ENCODE results near the gene DCDC2C.
A peak's percentile ranks its signal among the peaks of the same experiment; 100 is the strongest.

Gene DCDC2C

DNA sequence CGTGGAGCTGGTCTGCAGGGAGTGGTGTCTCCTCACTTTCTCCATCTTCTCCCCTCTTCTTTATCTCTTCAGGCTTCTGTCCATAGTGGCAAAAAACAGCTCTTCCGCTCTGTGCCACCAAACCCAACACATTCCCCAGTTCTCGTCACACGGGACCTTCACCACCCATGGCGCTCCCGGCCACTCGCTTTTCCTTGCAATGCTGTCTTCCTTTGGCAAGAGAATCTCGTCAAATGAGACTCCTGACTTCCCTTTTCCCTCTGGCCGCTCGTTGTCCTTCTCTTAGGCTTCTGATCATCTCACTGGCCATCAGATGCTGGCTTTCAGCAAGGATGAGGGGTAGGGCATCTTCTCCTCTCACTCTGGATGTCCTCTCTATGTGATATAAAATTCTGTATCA, 72.9 kb downstream of the DCDC2C start:
- TF ChIP-seq, protein P1, sequence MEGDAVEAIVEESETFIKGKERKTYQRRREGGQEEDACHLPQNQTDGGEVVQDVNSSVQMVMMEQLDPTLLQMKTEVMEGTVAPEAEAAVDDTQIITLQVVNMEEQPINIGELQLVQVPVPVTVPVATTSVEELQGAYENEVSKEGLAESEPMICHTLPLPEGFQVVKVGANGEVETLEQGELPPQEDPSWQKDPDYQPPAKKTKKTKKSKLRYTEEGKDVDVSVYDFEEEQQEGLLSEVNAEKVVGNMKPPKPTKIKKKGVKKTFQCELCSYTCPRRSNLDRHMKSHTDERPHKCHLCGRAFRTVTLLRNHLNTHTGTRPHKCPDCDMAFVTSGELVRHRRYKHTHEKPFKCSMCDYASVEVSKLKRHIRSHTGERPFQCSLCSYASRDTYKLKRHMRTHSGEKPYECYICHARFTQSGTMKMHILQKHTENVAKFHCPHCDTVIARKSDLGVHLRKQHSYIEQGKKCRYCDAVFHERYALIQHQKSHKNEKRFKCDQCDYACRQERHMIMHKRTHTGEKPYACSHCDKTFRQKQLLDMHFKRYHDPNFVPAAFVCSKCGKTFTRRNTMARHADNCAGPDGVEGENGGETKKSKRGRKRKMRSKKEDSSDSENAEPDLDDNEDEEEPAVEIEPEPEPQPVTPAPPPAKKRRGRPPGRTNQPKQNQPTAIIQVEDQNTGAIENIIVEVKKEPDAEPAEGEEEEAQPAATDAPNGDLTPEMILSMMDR (IDR thresholded peaks at IDR 0.05; ENCODE audit: low read length, missing control alignments) = no peak
- DNase-seq (ENCODE audit: low read depth) = no peak
- no peak overlapping the region for H3K4me3 ChIP-seq (replicated peaks; ENCODE audit: low read depth, low read length)

DNA sequence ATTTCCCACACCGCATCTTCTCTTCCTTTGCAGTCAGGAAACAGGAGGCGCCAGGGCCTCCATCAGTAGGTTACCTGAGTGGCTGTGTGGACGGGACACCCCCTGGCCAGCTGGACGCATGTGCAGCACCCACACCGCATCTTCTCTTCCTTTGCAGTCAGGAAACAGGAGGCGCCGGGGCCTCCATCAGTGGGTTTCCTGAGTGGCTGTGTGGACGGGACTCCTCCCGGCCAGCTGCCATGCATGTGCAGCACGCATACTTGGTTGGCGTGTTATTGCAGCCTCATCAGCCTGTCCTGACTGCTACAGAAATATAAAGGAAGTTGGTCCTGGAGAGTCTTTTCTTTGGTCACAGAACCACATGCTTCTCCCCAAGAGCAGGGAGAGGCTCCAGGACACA, 74.6 kb downstream of the DCDC2C start:
- TF ChIP-seq, protein P1 (IDR thresholded peaks at IDR 0.05; ENCODE audit: low read length, missing control alignments) = no peak
- DNase-seq (ENCODE audit: low read depth) = no peak

DNA sequence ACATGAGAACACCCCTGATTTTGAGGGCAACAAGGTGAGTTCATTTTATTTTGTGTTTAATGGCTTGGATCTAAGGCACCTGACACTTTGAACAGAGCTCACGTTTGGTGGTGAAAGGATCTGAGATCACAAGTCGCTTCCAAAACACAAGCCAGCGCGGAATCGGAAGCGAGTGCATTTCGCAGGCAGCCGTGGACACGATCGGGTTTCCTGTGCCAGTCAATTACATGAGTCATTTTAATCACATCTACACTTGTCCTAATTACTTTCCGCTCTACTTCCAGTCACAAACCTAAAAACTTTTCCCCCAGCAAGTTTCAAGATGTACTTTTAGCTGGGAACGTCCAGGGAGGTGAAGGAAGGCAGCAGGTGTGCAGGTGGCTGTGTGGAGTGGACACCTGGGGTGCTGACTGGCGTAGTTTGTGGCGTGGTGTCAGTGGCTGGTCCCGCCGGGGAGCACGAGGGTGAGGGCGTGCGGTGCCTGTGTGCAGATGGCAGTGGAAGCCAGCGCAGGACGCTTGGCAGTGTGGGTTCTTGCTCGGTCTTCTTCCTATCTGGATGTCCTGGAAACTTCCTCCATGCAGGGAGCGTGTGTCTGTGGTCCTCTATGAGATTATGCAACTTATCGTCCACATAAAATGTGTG, 75.6 kb downstream of the DCDC2C start:
- no peak for DNase-seq (ENCODE audit: low read depth)
- H3K4me3 ChIP-seq (replicated peaks; ENCODE audit: low read depth, low read length) = no peak overlapping the region

More for the DNA sequence above, 74.6 kb downstream of the DCDC2C start:
- no peak overlapping the region for H3K4me3 ChIP-seq (replicated peaks; ENCODE audit: low read depth, low read length)

DNA sequence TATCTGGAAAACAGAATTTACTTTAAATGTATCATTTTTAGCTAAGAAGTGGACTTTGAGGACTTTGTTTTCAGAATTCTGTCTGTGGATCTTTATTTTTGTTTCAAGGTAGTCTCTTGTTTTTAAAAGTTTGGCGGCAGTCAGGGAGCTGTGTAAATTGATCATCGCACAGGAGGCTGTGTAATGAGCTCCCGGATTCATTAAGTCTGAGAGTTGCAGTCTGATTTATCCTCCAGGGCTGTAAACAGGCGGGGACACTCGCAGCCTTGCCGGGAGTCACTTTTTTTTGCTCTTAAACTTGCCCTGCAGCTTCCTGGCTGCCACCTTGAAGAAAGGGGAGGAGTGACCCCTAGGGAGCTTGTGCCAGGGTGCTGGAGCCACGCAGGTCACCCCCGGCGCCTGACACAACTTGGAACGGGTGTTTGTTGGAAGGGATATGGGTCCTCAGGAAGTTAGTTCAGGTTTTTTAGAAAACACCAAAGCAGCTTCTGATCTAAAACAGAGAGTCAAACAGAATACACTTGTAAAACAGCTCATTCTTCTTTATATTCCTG, 76.2 kb downstream of the DCDC2C start:
- TF ChIP-seq, protein P1 (IDR thresholded peaks at IDR 0.05; ENCODE audit: low read length, missing control alignments) = no peak
- H3K4me3 ChIP-seq (replicated peaks; ENCODE audit: low read depth, low read length) = no peak overlapping the region
- DNase-seq (ENCODE audit: low read depth) = no peak

More for the DNA sequence above, 75.6 kb downstream of the DCDC2C start:
- TF ChIP-seq, protein P1 (IDR thresholded peaks at IDR 0.05; ENCODE audit: low read length, missing control alignments) = no peak

DNA sequence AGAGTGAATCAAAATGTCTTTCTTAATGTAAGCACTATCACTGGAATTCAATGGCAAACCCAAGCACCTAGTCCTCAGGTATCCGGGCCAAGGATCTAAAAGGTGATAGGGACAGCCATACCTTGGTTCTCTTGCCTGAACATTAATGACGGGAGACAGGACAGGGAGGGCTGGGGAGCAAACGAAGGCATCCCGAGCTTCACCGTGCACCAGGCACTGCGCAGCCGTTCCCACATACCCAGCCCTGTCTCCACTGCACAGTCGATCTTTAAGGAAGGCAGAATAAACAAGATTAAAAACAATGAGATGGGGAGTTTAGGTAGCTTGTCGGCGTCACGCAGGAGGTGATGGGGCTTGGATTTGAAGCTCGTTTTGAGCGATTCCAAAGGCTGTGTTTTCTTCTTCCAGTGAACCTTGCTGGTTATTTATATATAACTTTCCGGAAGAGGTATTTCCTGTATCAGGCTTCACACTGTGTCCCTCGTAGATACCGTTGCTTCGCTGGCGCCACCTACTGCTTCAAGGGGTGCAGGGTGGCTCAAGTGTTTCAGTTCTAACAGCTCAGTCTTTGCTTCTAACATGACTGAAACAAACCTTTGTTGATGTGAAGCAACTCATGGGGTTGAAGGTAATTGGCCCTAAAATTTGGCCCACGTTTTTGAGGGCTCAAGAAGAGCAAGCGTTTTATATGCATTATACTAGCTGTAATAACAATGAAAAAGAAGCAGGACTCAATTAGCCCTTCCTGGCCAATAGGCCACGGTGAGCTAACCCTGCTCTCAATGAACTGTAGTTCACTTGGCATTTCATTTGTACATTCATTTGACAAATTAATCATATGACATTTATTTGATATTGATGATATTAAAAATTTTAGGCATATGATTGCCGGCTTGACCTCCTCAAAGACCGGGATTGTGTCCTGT, 77.4 kb downstream of the DCDC2C start:
- peak; percentile 41 for DNase-seq (ENCODE audit: low read depth)
- TF ChIP-seq, protein P1 (IDR thresholded peaks at IDR 0.05; ENCODE audit: low read length, missing control alignments) = peak; percentile 50
- no peak overlapping the region for H3K4me3 ChIP-seq (replicated peaks; ENCODE audit: low read depth, low read length)

DNA sequence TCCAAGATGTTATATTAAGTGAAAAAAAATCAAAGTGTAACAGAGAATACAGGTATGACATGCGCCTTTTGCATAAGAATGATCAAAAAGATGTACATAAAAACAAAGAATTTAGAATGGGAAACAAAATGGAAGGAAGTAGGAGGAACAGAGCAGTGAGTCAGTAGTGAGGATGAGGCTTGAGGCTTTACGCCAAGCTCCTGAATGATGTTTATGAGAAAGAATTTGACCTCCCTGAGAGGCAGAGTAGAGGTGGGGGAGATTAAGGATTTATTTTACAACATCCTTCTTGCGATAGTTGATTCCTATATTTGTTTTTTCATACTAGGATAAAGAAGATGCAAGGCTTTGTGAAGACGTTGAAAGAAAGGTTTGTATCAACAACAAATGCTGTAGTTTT, 81.4 kb downstream of the DCDC2C start:
- no peak overlapping the region for H3K4me3 ChIP-seq (replicated peaks; ENCODE audit: low read depth, low read length)
- TF ChIP-seq, protein P1 (IDR thresholded peaks at IDR 0.05; ENCODE audit: low read length, missing control alignments) = no peak
- DNase-seq (ENCODE audit: low read depth) = peak; percentile 7
